CD4-positive, alpha-beta T cell treated with Interleukin-21 for 1 hour (primary cell): ENCODE data around the gene SLC23A3.
A peak's percentile ranks its signal among the peaks of the same experiment; 100 is the strongest.

ENCODE experiments used
- DNase-seq: peaks from one replicate; pipeline ENCODE4 v3.0.0-alpha.2; 2020

The SLC23A3 gene

GRCh38 chr2:219175486-219175885, 5.7 kb upstream of the SLC23A3 start:
- DNase-seq = no peak

GRCh38 chr2:219174801-219175200, 5.0 kb upstream of the SLC23A3 start:
- no peak for DNase-seq

- no peak for DNase-seq
Observed at GRCh38 chr2:219174146-219174545, 4.3 kb upstream of the SLC23A3 start.

GRCh38 chr2:219173176-219173575, 3.3 kb upstream of the SLC23A3 start:
- DNase-seq = no peak

- DNase-seq = no peak
Observed at GRCh38 chr2:219172231-219173154, 2.7 kb upstream of the SLC23A3 start.

- DNase-seq = peak; percentile 65
Observed at GRCh38 chr2:219171231-219171651, 1.4 kb upstream of the SLC23A3 start.

GRCh38 chr2:219168932-219169331, 897 bp downstream of the SLC23A3 start:
- DNase-seq = no peak

- DNase-seq = no peak
Observed at GRCh38 chr2:219168526-219168925, 1.3 kb downstream of the SLC23A3 start.

GRCh38 chr2:219167997-219168396, 1.8 kb downstream of the SLC23A3 start:
- DNase-seq = no peak

- DNase-seq = no peak
Observed at GRCh38 chr2:219165058-219165911, 4.5 kb downstream of the SLC23A3 start.

GRCh38 chr2:219163156-219163555, 6.7 kb downstream of the SLC23A3 start:
- DNase-seq = no peak

- DNase-seq = no peak
Observed at GRCh38 chr2:219161097-219161496, 8.7 kb downstream of the SLC23A3 start.

- DNase-seq = peak; percentile 94
Observed at GRCh38 chr2:219160186-219161017, 9.4 kb downstream of the SLC23A3 start, which contains the start of gene NHEJ1. Gene NHEJ1, minus strand, starts transcription at chr2:219160815. Its CDS starts 2,453 bp downstream, at chr2:219158362.

GRCh38 chr2:219159771-219160185, 10.1 kb downstream of the SLC23A3 start:
- DNase-seq = no peak

- DNase-seq = no peak
Observed at GRCh38 chr2:219158586-219158985, 11.2 kb downstream of the SLC23A3 start.

- no peak for DNase-seq
Observed at GRCh38 chr2:219158025-219158424, 11.8 kb downstream of the SLC23A3 start.

- DNase-seq = no peak
Observed at GRCh38 chr2:219157396-219157795, 12.4 kb downstream of the SLC23A3 start.

- DNase-seq = peak; percentile 73
Observed at GRCh38 chr2:219155054-219155644, 14.7 kb downstream of the SLC23A3 start.

- no peak for DNase-seq
Observed at GRCh38 chr2:219149667-219150066, 20.2 kb downstream of the SLC23A3 start.

- DNase-seq = no peak
Observed at GRCh38 chr2:219142329-219142728, 27.5 kb downstream of the SLC23A3 start.

GRCh38 chr2:219140722-219141121, 29.1 kb downstream of the SLC23A3 start:
- DNase-seq = no peak

GRCh38 chr2:219133976-219134375, 35.9 kb downstream of the SLC23A3 start:
- no peak for DNase-seq
